Measurements from ENCODE around the gene CMTM5.
"Not testable (repeated sequence)": the region's sequence is repeated elsewhere in the genome, so short reads cannot be mapped to it uniquely, and the experiment has no call there.

DNA sequence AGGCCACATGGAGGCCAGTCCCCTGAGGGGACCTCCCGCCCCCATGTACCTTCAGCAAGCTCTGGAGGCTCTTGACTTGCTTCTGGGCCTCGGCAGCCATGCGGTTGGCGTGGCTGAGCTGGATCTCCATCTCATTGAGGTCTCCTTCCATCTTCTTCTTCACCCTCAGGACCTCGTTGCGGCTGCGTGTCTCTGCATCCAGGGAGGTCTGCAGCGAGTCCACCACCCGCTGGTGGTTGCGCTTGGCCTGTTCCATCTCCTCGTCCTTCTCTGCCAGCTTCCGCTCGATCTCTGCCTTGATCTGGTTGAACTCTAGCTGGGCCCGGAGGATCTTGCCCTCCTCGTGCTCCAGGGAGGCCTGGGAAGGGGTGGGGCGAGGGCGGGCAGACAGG lies 9.4 kb downstream of the CMTM5 start:
- TF ChIP-seq SP1 (IDR thresholded peaks at IDR 0.05; ENCODE audit: low read depth); JUND (IDR thresholded peaks at IDR 0.05); EZH2 (IDR thresholded peaks at IDR 0.05): not testable (repeated sequence)

Data from HCT116 (cell line).